Endodermal cell (in vitro differentiated cells): Measurements from ENCODE around the gene TMEM87B. TPM values are rescaled to one million over a fixed set of nuclear protein-coding genes. Genes with fewer than 3 reads are reported as not detected.
A peak's percentile ranks its signal among the peaks of the same experiment; 100 is the strongest.
"Not testable (repeated sequence)": the region's sequence is repeated elsewhere in the genome, so short reads cannot be mapped to it uniquely, and the experiment has no call there.

Source experiments
- DNase-seq: peaks from one replicate; pipeline ENCODE4 v3.0.0-alpha.2; 2017
- H3K27ac ChIP-seq: 2 replicates; pipeline ENCODE4 v1.5.1; 2013; ENCODE audit warnings: mild to moderate bottlenecking, low read depth, low read length, moderate library complexity
- H3K27me3 ChIP-seq: 2 replicates; pipeline ENCODE4 v1.6.1; 2013; ENCODE audit warnings: mild to moderate bottlenecking, low read length, moderate library complexity; ENCODE audit not compliant: insufficient read depth, control insufficient read depth, poor library complexity, severe bottlenecking
- H3K36me3 ChIP-seq: 2 replicates; pipeline ENCODE4 v1.7.0; 2013; ENCODE audit warnings: mild to moderate bottlenecking, low read length, moderate library complexity; ENCODE audit not compliant: control insufficient read depth, insufficient read depth
- H3K4me1 ChIP-seq: one replicate; pipeline ENCODE4 v1.7.0; 2013; ENCODE audit warnings: low read length; ENCODE audit not compliant: control insufficient read depth, insufficient read depth
- H3K4me3 ChIP-seq: 2 replicates; pipeline ENCODE4 v1.5.1; 2013; ENCODE audit warnings: mild to moderate bottlenecking, low read length, moderate library complexity
- H3K9ac ChIP-seq: 2 replicates; pipeline ENCODE4 v1.6.1; 2013; ENCODE audit warnings: mild to moderate bottlenecking, low read length, moderate library complexity; ENCODE audit not compliant: poor library complexity, severe bottlenecking; ENCODE audit errors: extremely low read depth
- H3K9me3 ChIP-seq: 2 replicates; pipeline ENCODE4 v1.6.1; 2013; ENCODE audit warnings: mild to moderate bottlenecking, low read length, moderate library complexity; ENCODE audit not compliant: control insufficient read depth
- H3K27ac Mint-ChIP-seq: 2 replicates; pipeline ENCODE4 v1.8.0; 2020; ENCODE audit warnings: mixed read lengths
- H3K27me3 Mint-ChIP-seq: 2 replicates; pipeline ENCODE4 v1.8.0; 2021; ENCODE audit warnings: mild to moderate bottlenecking, mixed read lengths; ENCODE audit not compliant: insufficient read depth
- H3K36me3 Mint-ChIP-seq: 2 replicates; pipeline ENCODE4 v1.8.0; 2020; ENCODE audit warnings: low read depth, mixed read lengths
- H3K4me1 Mint-ChIP-seq: 2 replicates; pipeline ENCODE4 v1.8.0; 2020; ENCODE audit warnings: mixed read lengths
- H3K4me3 Mint-ChIP-seq: 2 replicates; pipeline ENCODE4 v1.8.0; 2020; ENCODE audit warnings: mild to moderate bottlenecking, moderate library complexity, mixed read lengths
- H3K9me3 Mint-ChIP-seq: 2 replicates; pipeline ENCODE4 v1.8.0; 2020; ENCODE audit warnings: mild to moderate bottlenecking, mixed read lengths
- WGBS, 2 experiments: methylation state at CpG; one replicate each; pipeline versions ENCODE4 v1.1.5 to v1.1.7; 2013; ENCODE audit warnings: missing lambda C conversion rate in 2 of 2, mixed read lengths in 1 of 2; ENCODE audit not compliant: insufficient coverage in 1 of 2, insufficient read length in 1 of 2; 5-methylcytosine and 5-hydroxymethylcytosine counted together
- total RNA-seq, 2 donors: library from RNA; stranded (reverse); fragmentation: NEBNext Ultra II Directional in 1 of 2; extraction: Animal tissue kit (Norgen Biotek cat#: 25700) in 1 of 2; gene quantifications; 2 replicates in 1 of 2; 3 replicates in 1 of 2; pipeline ENCODE4 v1.2.1, GENCODE V29; 2021
- TF ChIP-seq, protein P1 (sequence below): fragments of 200-600 bp; sonication (generic); conservative IDR thresholded peaks from 2 replicates; pipeline ENCODE4 v1.5.0; 2021; ENCODE audit warnings: antibody characterized with exemption, mild to moderate bottlenecking

The TMEM87B gene
- total RNA-seq, 2 donors from 2014 or later = 20.2 to 22.3 TPM

DNA sequence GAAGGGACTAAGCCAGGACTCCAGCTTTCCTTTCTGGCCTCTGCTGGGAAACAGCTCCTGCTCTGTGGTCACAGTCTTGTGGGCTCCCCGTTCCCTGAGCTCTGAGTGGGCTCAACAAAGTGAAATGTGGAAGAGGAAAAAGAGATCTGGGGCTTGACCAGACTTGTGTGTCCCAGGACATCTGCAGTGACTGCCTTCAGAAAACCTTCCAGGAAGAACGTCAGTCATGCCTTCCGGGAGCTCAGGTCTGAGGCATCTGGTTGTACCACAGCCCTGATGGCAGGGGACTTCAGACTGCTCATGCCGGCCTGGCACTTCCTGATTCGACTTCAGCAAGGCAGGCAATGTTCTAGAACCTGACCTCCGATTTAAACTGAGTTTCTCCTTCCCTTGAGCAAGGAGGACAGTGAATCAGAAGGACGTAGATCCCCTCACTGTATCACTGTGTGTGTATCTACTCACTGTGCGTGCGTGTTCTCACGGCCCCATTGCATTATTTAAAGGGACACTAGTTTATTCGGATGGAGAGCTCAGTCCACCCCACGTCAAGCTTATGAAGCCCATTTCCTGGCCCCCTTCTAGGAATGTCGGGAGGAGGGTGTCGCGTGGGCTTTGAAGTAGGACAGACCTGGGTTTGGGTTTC lies 82.6 kb downstream of the TMEM87B start:
- DNase-seq = no peak
- Histone ChIP-seq H3K36me3 (no peaks in the 10 kb centered on the region), H3K4me1 (peaks cover 3% of the 10 kb centered on the region), H3K9me3 (peaks cover 3% of the 10 kb centered on the region), H3K9ac (peak overlapping the region; percentile 11), H3K27me3 (peaks cover 62% of the 10 kb centered on the region), H3K4me3 (peak overlapping the region; percentile 79), H3K27ac (no peak overlapping the region)
- H3K4me3 Mint-ChIP-seq = peak overlapping the region; percentile 70
- peaks cover 11% of the 10 kb centered on the region for H3K9me3 Mint-ChIP-seq
- peaks cover 2% of the 10 kb centered on the region for H3K4me1 Mint-ChIP-seq
- no peaks in the 10 kb centered on the region for H3K36me3 Mint-ChIP-seq
- no peak overlapping the region for H3K27ac Mint-ChIP-seq
- TF ChIP-seq, protein P1, sequence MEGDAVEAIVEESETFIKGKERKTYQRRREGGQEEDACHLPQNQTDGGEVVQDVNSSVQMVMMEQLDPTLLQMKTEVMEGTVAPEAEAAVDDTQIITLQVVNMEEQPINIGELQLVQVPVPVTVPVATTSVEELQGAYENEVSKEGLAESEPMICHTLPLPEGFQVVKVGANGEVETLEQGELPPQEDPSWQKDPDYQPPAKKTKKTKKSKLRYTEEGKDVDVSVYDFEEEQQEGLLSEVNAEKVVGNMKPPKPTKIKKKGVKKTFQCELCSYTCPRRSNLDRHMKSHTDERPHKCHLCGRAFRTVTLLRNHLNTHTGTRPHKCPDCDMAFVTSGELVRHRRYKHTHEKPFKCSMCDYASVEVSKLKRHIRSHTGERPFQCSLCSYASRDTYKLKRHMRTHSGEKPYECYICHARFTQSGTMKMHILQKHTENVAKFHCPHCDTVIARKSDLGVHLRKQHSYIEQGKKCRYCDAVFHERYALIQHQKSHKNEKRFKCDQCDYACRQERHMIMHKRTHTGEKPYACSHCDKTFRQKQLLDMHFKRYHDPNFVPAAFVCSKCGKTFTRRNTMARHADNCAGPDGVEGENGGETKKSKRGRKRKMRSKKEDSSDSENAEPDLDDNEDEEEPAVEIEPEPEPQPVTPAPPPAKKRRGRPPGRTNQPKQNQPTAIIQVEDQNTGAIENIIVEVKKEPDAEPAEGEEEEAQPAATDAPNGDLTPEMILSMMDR = no peak
- peaks cover 70% of the 10 kb centered on the region for H3K27me3 Mint-ChIP-seq
- WGBS, 2 experiments = 56 to 65% methylated on average over 11 to 15 of the region's 15 CpGs

DNA sequence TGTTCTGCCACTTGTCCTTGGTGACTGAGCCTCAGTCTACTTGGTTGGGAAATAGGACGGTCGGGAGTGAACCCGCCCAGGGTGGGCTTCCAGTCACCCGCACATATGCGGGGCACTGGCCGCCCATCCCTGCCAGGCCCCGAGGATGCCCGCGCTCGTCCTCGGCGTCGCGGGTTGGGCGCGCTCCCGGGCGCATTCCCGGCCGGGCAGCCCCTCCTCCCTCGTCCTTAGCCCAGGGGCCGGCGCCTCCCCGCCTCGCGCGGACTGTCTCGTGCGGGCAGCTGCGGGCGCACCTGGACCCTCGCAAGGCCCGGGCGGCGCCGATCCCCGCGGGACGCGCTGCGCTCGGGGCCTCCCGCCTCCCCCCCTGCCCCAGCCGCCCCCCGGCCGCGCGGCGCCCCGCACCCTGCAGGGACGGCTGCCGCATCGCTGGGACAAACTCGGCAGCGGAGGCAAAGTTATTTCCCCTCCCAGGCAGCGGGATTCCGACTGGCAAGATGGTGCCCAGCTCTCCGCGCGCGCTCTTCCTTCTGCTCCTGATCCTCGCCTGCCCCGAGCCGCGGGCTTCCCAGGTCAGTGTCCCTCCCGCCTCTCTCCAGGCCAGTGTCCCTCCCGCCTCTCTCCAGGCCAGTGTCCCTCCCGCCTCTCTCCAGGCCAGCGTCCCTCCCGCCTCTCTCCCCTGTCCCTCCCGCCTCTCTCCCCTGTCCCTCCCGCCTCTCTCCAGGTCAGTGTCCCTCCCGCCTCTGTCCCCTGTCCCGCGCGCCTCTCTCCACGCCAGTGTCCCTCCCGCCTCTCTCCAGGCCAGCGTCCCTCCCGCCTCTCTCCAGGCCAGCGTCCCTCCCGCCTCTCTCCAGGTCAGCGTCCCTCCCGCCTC lies 83.3 kb downstream of the TMEM87B start, which contains the start of gene FBLN7:
Gene FBLN7 (plus strand): TSS at position 227 of the 874 bp plus-strand sequence. CDS start 271 bp downstream, at position 498.
- peak; percentile 72 for DNase-seq
- H3K9me3 Mint-ChIP-seq = peaks cover 7% of the 10 kb centered on the region
- H3K27me3 ChIP-seq = peaks cover 68% of the 10 kb centered on the region

DNA sequence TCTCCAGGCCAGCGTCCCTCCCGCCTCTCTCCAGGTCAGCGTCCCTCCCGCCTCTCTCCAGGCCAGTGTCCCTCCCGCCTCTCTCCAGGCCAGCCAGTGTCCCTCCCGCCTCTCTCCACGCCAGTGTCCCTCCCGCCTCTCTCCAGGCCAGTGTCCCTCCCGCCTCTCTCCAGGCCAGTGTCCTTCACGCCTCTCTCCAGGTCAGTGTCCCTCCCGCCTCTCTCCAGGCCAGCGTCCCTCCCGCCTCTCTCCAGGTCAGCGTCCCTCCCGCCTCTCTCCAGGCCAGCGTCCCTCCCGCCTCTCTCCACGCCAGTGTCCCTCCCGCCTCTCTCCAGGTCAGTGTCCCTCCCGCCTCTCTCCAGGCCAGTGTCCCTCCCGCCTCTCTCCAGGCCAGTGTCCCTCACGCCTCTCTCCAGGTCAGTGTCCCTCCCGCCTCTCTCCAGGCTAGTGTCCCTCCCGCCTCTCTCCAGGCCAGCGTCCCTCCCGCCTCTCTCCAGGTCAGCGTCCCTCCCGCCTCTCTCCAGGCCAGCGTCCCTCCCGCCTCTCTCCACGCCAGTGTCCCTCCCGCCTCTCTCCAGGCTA lies 84.1 kb downstream of the TMEM87B start:
- not testable (repeated sequence) for H3K4me1 Mint-ChIP-seq, H3K9me3 ChIP-seq, H3K27ac Mint-ChIP-seq, DNase-seq, H3K4me1 ChIP-seq, H3K27ac ChIP-seq, H3K36me3 Mint-ChIP-seq, H3K36me3 ChIP-seq, H3K9me3 Mint-ChIP-seq, H3K9ac ChIP-seq
- Mint-ChIP-seq H3K4me3 (peak overlapping the region; percentile 70), H3K27me3 (peaks cover 70% of the 10 kb centered on the region)
- Histone ChIP-seq H3K27me3 (peaks cover 68% of the 10 kb centered on the region), H3K4me3 (peak overlapping the region; percentile 79)
- WGBS, 2 experiments = 1% methylated on average over 9 of the region's 32 CpGs; no CpG with 5 or more reads in 1 of the 2 experiments

More for the DNA sequence above, 83.3 kb downstream of the TMEM87B start, which contains the start of gene FBLN7:
- Mint-ChIP-seq H3K36me3 (no peaks in the 10 kb centered on the region), H3K27me3 (peaks cover 72% of the 10 kb centered on the region), H3K27ac (no peak within 1 kb of the TSS), H3K4me3 (peak within 1 kb of the TSS; percentile 70), H3K4me1 (peaks cover 2% of the 10 kb centered on the region)
- Histone ChIP-seq H3K4me1 (peaks cover 3% of the 10 kb centered on the region), H3K4me3 (peak within 1 kb of the TSS; percentile 79), H3K27ac (no peak within 1 kb of the TSS), H3K36me3 (no peaks in the 10 kb centered on the region), H3K9me3 (no peaks in the 10 kb centered on the region), H3K9ac (peak within 1 kb of the TSS; percentile 11)
- TF ChIP-seq, protein P1 = no peak
- WGBS, 2 experiments = 0 to 1% methylated on average over 8 to 84 of the region's 84 CpGs

DNA sequence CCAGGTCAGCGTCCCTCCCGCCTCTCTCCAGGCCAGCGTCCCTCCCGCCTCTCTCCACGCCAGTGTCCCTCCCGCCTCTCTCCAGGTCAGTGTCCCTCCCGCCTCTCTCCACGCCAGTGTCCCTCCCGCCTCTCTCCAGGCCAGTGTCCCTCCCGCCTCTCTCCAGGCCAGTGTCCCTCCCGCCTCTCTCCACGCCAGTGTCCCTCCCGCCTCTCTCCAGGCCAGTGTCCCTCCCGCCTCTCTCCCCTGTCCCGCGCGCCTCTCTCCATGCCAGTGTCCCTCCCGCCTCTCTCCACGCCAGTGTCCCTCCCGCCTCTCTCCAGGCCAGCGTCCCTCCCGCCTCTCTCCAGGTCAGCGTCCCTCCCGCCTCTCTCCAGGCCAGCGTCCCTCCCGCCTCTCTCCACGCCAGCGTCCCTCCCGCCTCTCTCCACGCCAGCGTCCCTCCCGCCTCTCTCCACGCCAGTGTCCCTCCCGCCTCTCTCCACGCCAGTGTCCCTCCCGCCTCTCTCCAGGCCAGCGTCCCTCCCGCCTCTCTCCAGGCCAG lies 84.7 kb downstream of the TMEM87B start:
- not testable (repeated sequence) for H3K9ac ChIP-seq, H3K27ac ChIP-seq, H3K4me1 ChIP-seq, H3K36me3 ChIP-seq, DNase-seq, H3K27ac Mint-ChIP-seq, H3K36me3 Mint-ChIP-seq, H3K4me1 Mint-ChIP-seq, H3K9me3 Mint-ChIP-seq, H3K9me3 ChIP-seq
- Histone ChIP-seq H3K27me3 (peaks cover 68% of the 10 kb centered on the region), H3K4me3 (peak overlapping the region; percentile 56)
- 2 to 6% methylated on average over 8 to 35 of the region's 38 CpGs for WGBS, 2 experiments
- Mint-ChIP-seq H3K27me3 (peaks cover 71% of the 10 kb centered on the region), H3K4me3 (peak overlapping the region; percentile 70)
